ENCODE measurements around the gene DMC1.
"Not testable (repeated sequence)": the region's sequence is repeated elsewhere in the genome, so short reads cannot be mapped to it uniquely, and the experiment has no call there.

DMC1 gene

DNA sequence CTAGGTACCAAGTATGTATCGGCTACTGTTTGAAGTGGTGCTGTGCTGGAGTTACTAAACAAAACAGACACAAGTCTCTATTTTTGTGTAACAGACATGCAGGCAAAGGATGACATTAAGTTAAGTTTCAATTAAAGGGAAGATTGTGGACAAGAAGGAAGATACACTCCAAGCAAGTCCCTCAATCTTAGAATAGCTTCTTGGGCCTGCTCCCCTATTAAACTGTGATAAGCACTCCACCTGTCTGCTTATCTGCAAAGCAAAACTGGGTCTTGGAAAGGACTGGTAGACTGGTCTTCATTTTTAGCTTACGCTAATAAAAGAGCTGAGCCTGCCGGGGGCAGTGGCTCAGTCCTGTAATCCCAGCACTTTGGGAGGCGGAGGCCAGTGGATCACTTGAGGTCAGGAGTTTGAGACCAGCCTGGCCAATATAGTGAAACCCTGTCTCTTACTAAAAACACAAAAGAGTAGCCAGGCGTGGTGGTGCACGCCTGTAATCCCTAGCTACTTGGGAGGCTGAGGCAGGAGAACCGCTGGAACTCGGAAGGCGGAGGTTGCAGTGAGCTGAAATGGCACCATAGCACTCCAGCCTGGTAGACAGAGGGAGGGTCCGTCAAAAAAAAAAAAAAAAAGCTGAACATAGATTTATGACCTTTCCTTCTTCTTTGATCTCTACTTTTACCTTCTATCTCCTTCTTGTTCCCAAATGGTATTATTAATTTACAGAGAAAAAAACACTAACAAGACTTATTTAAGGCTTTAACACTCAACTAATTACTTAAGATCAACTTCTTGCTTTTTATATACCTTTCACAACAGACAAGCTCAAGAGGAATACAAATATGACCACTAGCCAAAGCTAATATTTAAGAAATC lies 67.9 kb downstream of the DMC1 start:
- no peak for DNase-seq (ENCODE audit: low read depth, low spot score)

DNA sequence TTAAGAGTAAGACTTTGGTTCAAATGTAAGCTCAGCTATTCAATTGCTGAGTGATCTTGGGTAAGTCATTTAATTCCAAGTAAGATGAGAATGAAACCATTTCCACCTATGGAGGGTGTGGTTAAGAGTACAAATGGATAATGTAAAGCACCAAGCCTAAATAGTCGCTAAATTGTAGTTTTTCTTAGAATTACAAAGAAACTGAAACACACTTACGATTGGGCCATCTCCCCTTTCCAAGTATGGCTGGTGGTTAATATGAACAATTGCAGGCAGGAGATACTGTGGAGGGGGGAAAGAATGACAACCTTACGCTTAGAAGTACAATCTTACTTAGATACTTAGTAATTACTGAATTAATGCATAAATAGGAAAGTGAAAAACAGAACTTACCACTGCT lies 72.1 kb downstream of the DMC1 start:
- DNase-seq (ENCODE audit: low read depth, low spot score): no peak

DNA sequence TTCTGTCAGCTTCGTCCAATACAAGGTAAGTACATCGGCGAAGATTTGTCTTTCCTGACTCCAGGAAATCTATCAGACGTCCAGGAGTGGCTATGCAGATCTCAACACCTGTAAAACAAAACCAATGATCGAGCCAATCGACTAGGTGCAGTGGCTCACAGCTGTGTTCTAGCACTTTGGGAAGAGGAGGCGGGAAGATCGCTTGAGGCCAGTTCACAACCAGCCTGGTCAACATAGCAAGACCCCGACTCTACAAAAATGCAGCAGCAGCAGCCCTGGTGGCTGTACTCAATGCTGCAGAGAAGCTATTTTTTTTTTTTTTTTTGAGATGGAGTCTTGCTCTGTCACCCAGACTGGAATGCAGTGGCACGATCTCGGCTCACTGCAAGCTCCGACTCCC lies 75.0 kb downstream of the DMC1 start:
- no peak for DNase-seq (ENCODE audit: low read depth, low spot score)

DNA sequence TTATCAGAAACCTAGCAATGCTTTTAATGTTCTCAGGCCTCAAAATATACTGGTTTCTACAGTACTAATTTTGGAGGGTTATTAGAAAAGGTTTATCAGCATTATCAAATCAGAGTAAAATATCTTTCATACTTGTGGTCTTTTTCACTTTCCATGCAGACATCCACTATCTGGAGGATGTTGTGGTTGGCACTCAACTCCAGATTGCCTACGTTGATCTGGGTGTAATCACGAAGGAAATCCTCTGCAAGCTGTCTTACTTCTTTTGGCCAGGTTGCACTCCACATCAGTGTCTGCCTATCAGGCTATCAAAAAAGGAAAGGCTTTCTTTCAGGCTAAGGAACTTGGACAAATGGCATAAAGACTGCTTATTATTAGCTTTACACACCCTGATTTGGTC lies 75.5 kb downstream of the DMC1 start:
- DNase-seq (ENCODE audit: low read depth, low spot score): no peak

DNA sequence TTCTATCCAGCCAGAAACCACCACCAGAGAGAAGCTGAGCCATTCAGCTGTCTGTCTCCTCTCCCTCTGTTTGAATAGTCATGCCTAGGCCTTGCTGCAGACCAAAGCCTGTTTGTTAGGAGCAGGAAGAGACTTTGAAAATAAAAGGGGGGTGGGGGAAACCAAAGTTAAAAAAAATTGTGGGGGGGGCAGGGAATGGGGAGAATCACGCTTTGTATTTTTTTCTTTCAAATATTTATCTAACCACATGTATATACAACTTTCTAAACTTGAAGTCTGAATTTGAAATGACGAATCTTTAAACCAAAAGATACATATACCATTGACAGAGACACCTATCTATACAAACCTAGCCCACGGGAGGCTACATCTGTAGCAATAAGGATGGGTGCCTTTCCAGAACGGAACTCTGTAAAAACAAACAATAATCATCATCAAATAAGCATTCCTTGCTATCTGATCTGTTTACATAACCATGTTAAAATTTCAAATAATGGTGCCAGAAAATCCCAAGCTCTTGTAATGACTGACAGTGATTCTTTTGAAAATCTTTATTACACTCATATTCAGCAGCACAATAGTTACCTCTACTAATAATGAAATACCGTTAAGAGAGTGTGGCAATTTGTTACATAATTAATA lies 78.2 kb downstream of the DMC1 start:
- DNase-seq (ENCODE audit: low read depth, low spot score): no peak

DNA sequence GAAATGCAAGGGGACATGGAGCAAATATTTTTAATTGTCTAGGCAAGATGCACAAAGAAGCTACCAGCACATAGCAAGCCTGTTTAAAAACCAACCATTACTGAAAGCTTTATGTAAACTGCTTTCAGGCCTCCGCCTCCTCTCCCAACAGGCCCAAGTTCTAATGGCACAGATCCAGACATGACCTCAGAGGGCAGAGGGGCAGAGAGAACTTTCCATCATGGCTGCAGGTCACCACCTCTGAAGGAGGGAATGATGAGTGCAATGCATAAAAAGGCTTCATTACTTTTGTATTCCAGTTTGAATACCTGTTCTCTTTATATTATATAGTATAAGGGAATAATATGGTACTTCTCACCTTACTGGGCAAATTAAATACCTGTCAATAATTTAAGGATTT lies 79.1 kb downstream of the DMC1 start:
- no peak for DNase-seq (ENCODE audit: low read depth, low spot score)

DNA sequence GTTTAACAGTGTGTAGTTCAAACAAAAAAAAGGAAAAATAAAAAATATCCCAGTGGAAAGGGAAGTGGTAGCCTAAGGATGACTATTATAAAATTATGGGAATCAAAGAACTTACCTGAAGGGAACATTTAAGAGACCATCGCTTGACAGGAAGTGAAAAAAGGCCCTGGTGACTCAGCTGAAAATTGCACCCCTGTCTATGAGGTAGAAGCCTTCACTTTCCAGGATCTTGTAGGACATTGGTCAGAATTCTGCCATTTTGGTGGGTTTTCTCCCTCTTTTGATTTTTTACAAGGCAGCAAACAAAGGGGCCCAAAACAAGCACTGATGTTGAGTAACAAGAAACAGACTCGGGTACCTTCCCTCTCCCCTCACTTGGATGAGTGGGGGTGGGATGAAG lies 79.5 kb downstream of the DMC1 start:
- DNase-seq (ENCODE audit: low read depth, low spot score): no peak

DNA sequence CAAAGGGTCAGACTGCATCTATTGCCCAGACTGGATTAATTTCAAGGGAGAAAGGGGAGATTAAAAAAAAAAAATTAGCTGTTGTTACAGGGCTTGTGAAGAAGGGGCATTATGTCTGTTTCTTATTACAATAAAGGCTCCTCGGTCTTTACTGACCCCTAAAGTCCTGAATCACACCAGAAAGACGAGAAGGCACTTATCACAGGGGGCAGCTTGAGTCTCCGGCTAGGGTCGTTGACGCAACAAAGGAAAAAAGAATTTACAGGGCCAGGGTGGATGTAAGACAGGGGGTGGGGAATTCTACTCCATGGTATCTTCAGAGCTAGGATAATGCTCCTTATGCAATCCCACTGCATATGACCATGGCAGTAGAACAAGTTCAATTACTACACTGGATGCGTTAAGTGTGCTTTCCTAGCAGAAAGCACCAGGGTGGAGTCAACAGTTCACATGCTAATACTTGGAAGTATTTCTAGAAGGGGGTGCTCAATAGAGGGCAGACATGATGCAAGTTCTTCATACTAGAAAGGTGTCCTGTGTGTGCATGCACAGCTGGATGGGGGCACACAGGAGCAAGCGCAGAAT lies 80.3 kb downstream of the DMC1 start:
- DNase-seq (ENCODE audit: low read depth, low spot score): no peak

DNA sequence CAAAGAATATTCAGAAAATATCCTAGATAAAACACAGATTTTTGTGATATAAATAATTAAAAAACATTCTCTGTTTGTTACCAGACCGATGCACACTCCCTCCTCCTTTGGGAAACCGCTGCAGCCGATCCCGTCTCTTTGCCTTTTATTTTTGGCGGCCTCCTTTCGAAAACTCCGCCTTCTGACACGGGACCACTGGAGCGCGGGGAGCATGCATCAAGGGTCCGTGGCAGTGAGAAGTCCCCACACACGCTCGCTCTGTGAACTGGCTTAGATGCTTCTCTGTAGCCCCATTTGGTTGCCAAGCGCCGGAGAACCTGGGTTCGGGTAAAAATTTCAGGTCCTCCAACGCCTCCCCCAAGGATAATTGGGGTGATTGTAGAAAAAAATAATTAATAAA lies 80.8 kb downstream of the DMC1 start:
- no peak for DNase-seq (ENCODE audit: low read depth, low spot score)

DNA sequence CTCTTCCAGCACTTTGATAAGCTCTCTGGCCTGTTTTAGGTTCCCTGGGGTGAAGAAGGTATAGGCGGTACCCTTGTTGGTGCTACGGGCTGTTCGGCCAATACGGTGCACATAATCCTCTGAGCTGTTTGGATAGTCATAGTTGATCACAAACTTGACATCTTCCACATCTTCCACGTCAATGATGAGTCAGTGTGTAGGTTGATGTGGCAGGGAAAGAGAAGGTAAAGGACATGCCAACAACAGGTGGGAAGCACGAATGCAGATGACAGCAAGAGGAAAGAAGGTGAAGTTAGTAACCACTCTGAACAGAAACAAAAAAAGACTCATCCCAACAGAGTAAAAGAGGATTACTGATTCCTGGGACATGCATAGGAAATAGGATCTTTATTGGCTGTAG lies 82.0 kb downstream of the DMC1 start:
- DNase-seq (ENCODE audit: low read depth, low spot score): no peak

DNA sequence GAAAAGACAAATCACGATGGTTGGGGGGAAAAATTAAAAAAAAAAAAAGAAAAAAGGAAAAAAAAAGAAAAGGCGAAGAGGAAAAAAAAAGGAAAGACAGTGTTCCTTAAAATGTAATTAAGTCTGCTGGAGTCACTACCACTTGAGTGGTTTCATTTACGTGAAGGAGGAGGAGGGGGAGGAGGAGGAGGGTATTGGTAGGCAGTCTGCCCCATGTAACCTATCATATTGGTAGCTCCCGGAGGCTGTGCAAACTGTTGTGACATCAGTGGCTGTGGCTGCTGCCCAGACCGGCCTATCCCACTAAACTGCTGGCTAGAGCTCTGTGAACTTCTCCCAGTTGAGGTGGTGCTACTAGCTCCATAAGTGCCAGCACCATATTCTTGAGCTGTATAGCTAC lies 84.2 kb downstream of the DMC1 start:
- no peak for DNase-seq (ENCODE audit: low read depth, low spot score)

DNA sequence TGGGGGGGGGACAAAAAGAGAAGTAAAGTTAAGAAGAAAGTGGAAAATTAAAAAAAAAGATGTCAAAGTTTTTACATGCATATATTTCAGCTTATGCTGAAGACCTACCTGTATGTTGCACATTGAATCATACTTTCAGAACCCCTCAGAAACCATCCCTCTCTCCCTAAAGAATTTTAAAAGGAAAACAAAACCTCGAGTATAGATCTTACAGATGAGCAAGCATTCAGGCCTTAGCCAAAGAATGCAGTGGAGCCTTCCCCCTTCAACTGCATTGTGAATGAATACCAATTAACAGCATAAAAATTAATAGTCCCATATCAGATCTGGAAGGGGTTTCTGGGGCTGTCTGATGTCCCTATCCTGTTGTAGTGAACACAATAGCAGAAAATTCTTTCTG lies 85.7 kb downstream of the DMC1 start:
- DNase-seq (ENCODE audit: low read depth, low spot score): no peak

DNA sequence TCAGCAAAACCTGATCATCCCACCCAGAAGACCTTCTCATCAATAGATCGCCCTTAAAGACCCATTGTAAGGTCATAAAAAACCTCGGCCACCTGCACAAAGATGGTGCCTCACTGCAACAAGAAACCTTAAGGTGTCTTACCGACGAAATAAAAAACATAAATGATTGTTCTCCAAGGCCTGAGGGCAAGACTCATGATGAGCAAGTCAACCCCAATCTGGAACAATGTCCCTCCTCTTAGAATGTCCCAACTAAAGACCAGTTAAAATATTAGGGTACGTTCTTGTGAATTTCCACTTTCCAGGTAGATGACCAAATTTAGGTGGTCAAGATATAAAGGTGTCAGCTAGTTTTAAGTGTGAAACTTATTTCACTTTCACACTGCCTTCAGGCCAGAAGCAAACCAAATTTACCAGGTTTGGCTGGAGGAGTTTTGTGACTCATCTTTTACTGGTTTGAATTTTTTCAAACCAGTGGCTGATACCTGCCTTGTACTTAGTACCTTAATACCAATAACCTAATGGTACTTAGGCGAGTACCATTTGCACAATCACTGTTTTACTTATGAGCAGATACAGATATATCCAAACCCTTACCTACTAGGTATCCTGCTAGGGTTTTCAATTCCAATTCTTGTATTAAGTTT lies 87.2 kb downstream of the DMC1 start:
- DNase-seq (ENCODE audit: low read depth, low spot score): no peak

DNA sequence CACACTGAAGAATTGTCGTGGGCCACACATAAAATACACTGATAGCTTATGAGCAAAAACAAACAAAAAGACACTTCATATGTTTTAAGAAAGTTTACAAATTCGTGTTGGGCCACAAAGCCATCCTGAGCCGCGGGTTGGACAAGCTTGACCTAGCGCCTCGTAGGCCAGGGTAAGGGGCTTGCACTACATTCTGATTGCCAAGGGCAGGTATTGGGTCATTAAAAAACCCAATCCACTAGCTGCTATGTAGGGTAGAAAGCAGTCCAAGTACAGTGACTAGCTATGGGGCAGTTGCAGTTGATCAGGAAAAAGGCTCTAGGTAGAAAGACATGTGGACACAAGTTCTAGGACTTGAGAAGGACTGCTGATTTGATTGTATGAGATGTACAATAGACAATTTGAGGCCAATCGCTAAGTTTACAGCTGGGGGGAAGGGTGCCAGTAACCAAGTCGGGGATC lies 88.1 kb downstream of the DMC1 start:
- DNase-seq (ENCODE audit: low read depth, low spot score): no peak

DNA sequence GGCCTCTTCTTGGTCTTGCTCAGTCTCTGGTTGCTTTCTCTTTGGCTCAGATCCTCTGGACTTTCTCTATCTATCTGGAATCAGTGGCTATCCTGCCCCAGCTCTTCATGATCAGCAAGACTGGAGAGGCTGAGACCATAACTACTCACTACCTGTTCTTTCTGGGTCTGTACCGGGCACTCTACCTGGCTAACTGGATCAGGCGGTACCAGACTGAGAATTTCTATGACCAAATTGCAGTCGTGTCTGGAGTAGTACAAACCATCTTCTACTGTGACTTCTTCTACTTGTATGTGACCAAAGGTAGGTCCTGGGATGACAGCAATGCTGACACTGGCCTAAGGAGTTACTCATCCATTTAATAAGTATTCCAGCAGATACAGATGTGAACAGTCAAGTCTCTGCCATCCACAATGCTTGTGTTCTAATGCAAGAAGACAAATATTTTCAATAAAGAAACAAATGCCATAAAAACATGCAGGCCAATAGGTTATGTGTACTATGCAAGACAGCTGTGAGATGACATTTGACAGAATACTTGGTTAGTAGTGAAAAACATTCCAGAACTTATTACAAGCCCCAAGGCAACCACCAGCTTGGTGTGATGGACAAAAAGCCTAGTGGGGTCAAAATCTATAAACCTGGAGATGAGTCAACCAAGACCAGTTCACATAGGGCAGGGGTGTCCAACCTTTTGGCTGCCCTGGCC lies 88.7 kb downstream of the DMC1 start:
- no peak for DNase-seq (ENCODE audit: low read depth, low spot score)

DNA sequence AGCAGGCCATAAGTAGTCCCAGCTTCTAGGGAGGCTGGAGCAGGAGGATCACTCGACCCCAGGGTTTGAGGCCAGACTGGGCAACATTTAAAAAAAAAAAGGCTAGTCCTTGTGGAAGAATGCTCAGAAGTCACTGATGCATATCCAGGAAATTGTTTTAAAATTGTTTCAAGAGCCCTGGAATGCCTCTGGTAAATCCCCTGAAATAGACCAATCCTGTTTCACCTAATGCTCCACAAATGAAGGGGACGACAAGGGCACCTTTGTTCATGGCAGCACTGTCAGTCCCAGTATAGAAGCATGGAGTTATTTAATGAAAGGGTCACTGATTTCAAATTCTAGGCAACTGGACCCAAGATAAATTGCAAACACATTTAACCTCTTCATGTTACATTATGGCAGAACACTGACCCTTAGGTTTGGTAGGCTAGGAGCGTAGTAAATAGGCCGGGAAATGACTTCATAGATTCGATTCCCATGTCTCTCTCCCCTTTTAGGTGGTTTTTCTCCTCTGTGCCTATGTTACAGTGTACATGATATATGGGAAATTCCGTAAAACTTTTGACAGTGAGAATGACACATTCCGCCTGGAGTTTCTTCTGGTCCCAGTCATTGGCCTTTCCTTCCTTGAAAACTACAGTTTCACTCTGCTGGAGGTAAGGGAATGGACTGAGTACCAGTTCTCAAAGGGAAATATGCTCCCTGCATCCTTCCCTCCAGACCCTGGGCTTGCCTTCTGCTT lies 90.7 kb downstream of the DMC1 start:
- DNase-seq (ENCODE audit: low read depth, low spot score): no peak

DNA sequence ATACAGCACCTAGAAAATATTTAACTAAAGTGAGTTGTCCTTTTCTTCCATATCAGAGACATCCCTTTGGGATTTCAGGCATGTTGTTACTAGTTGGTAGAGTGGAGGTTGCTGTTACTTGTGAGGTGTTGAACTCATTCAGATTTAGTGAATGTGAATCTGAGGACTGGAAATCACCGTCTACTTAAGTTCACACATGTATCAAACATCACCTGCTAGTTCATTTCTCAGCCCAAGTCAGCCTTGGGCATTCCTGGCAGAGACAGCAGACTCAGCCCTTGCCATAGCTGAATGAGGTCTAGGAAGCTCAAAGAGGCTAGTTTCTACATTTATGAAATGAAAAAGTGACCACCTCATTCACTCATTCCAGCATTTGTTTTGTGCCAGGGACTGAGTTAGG lies 92.4 kb downstream of the DMC1 start:
- DNase-seq (ENCODE audit: low read depth, low spot score): no peak

DNA sequence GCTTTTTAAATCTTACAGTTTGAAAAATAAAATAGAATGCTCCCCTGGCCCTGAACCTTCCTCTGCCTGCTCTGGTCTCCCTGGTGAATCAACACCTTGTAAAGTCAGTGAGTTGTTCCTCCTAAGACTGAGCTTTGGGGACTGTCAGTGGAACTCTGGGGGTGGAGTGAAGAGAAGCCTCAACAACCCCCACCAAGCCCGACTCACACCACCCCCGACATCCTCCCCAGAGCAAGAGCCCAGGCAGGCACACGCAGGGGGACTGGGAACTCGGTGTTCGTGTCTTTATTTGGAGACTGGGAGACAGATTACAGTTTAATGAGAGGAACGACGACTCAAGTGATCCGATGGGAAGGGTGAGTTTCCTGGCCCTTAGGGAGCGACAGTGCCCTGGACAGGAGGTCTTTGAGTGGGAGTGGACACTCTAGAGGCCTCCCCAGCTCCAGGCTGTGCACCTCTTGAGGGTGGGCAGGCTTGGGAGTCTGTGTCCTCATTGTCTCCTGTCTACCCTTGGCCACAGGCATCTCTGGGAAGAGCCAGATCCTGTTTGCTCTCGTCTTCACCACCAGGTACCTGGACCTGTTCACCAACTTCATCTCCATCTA lies 95.9 kb downstream of the DMC1 start:
- no peak for DNase-seq (ENCODE audit: low read depth, low spot score)

DNA sequence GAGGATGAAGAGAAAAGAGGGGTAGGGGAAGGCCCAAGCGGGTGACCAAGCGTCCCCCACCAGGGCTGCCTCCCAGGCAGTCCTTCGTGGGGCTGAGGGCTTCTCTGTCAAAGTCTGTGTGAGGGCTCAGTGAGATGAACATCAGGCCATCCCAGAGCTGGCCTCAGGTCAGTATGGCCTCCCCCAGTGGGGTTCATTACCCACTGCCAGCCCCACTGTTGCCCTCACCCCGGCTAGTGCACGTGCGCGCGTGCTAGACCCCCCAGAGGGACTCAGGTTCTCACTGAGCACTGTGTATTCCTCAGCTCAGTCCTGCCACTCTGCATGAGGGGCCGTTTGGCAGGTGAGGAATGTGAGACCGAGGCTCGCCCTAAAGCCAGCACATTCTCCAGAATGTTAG lies 98.7 kb downstream of the DMC1 start:
- DNase-seq (ENCODE audit: low read depth, low spot score): no peak

DNA sequence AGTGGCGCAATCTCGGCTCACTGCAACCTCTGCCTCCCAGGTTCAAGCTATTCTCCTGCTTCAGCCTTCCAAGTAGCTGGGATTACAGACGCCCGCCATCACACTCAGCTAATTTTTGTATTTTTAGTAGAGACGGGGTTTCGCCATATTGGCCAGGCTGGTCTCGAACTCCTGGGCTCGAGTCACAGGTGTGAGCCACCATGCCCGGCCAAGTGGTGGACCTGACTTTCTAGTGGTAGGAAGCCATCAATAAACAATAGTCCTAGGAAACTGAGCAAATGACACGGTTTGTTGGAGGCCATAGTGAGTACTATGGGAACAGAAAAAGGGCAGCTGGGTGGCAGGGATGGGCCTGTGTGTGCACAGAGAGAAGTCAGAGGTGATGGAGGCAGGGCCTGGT lies 99.8 kb downstream of the DMC1 start:
- not testable (repeated sequence) for DNase-seq (ENCODE audit: low read depth, low spot score)
